ENCODE measurements around the gene PPIG.
"Not testable (repeated sequence)": the region's sequence is repeated elsewhere in the genome, so short reads cannot be mapped to it uniquely, and the experiment has no call there.

Gene PPIG

DNA sequence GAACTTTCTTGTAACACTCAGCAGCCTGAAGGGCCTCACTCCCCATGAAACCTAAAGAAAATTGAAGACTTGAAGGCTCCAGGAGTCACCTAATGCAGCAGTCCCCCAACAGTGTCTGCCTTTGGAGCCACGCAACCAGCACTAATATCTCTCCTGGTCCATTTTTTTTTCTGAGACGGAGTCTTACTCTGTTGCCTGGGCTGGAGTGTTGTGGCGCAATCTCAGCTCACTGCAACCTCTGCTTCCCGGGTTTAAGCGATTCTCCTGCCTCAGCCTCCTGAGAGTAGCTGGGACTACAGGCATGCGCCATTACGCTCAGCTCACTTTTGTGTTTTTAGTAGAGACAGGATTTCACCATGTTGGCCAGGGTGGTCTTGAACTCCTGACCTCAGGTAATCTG lies 12.4 kb downstream of the PPIG start:
- not testable (repeated sequence) for DNase-seq (ENCODE audit: low spot score)

DNA sequence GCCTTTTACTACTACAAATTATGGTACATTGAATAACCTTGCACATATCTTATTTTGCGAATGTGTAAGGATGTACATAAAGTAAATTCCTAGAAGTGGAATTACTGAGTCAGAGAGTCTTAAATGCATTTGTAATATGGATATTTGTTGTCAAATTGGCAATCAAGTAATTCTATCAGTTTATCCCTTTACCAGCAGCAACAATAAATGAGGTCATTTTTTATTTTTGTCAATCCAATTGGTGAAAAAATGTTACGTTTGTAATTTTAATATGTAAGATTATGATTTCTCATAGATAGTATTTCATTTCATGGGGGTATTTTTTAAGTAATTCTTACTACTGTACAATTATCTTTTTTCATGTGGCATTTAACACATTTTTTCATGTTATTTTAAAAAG lies 14.8 kb downstream of the PPIG start:
- no peak for DNase-seq (ENCODE audit: low spot score)

DNA sequence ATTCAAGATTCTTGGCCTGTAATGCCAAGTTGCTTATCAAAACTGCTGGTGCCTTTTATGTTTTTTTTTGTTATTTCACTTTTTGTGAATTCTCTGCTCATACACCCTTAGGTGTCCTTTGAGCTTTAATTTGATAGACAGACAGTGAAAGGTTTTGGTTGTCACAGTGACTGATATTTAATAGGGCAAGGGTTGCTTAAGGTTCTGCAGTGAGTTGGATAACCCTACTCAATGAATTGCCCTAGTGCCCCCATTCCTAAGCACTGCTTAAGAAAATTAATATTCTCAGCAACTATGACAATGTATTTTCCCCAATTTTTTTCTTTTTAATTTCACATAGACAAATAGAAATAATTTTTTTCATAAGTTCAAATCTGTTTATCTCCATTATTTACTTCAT lies 15.4 kb downstream of the PPIG start:
- DNase-seq (ENCODE audit: low spot score) = no peak

DNA sequence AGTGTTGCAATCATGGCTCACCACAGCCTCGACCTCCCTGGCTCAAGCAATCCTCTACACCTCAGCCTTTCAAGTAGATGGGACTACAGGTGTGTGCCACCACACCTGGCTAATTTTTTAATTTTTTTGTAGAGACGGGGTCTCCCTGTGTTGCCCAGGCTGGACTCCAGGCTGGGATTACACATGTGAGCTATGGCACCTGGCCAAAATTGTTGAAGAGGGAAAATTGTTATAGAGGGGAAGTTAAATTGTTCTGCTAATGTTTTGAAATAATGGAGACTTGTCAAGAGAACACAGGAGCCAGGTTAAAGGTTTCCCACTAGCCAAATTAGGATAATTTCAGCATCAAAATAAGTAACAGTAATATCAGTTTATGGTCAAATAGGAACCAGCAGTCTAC lies 25.1 kb downstream of the PPIG start:
- no peak for DNase-seq (ENCODE audit: low spot score)

DNA sequence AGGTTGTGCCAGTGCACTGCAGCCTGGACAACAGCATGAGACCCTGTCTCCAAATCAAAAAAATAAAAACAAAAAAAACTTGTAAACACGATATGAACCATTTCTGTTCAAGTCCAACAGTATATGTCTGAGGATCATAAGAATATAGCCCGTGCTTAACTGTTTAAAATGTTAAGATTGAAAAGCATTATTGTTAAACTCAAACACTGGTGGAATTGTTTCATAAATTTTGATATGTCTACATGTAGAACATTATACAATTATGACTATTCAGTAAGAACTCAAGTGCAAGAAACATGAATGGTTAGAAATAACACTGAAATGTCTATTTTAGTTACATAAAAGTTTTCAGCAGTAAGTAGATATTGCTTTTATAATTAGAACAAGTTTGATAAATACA lies 29.7 kb downstream of the PPIG start:
- no peak for DNase-seq (ENCODE audit: low spot score)

DNA sequence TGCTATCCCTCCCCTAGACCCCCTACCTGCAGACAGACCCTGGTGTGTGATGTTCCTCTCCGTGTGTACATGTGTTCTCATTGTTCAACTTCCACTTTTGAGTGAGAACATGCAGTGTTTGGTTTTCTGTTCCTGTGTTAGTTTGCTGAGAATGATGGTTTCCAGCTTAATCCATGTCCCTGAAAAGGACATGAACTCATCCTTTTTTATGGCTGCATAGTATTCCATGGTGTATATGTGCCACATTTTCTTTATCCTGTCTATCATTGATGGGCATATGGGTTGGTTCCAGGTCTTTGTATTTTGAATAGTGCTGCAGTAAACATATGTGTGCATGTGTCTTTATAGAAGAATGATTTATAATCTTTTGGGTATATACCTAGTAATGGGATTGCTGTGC lies 31.8 kb downstream of the PPIG start:
- DNase-seq (ENCODE audit: low spot score) = not testable (repeated sequence)

DNA sequence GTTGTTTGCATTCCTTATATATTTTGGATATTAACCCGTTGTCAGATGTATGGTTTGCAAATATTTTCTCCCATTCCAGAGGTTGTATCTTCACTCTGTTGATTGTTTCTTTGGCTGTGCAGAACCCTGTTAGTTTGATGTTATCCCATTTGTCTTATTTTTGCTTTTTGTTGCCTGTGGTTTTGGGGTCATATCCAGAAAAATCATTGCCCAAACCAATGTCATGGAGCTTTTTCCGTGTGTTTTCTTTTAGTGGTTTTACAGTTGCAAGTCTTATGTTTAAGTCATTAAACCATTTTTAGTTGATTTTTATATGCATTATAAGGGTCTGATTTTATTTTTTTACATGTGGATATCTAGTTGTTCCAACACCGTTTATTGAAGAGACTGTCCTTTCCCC lies 35.8 kb downstream of the PPIG start:
- no peak for DNase-seq (ENCODE audit: low spot score)

DNA sequence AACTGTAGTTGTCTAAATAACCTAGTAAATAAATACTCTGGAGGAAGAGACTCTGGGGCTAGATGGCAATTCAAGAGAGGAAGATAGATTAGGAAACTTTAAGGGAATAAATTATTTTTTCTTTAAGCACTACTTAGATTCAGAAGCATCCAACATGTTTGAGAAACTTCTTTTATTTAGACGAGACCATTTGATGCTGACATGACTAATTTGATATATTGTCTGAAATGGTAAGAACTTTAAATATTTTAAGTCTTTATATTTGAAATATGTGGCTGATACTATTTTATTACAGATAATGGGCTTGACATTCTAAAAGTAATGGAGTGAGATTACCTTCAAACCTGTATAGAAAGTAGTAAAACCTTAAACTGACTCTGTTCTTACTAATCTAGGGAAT lies 36.4 kb downstream of the PPIG start:
- no peak for DNase-seq (ENCODE audit: low spot score)

DNA sequence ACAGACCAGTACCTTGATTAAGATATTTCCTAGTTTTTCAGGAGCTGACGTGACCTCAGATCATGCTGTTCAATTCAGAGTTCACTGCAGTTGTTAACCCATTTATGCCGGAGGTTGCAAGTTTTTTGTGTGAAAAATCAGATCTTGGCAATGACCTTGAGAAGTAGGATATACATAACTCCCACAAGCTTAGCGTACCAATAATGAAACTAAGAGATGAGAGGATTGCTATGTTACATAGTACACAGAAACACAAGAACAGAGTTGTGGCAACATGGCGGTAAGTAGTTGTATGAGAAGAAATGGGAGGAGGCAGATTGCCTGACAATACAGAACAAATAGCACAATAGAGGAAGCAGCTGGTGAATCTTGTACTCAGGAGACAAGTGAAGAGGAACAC lies 39.1 kb downstream of the PPIG start:
- no peak for DNase-seq (ENCODE audit: low spot score)

DNA sequence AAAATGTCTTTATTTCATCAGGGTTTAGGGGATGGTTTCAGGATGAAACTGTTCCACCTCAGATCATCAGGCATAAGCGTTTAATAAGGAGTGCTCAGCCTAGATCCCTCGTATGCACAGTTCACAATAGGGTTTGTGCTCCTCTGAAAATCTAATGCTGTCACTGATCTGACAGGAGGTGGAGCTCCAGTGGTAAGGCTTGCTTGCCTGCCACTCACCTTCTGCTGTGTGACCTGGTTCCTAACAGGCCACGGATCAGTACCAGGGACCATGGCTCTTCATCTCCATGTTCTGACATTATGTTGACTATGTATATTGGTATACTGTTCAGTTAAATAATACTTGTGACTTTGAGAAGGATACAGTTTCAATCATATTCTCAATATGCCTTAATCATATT lies 41.6 kb downstream of the PPIG start:
- DNase-seq (ENCODE audit: low spot score) = no peak

DNA sequence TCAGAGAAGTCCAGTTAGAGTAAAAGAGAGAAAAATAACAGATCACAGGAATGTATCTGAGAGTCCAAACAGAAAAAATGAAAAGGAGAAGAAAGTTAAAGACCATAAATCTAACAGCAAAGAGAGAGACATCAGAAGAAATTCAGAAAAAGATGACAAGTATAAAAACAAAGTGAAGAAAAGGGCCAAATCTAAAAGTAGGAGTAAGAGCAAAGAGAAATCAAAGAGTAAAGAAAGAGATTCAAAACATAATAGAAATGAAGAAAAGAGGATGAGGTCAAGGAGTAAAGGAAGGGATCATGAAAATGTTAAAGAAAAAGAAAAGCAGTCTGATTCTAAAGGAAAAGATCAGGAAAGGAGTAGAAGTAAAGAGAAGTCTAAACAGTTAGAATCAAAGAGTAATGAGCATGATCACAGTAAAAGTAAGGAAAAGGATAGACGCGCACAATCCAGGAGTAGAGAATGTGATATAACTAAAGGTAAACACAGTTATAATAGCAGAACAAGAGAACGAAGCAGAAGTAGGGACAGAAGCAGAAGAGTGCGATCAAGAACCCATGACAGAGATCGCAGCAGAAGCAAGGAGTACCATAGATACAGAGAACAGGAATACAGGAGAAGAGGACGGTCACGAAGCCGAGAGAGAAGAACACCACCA lies 52.4 kb downstream of the PPIG start:
- DNase-seq (ENCODE audit: low spot score) = no peak

DNA sequence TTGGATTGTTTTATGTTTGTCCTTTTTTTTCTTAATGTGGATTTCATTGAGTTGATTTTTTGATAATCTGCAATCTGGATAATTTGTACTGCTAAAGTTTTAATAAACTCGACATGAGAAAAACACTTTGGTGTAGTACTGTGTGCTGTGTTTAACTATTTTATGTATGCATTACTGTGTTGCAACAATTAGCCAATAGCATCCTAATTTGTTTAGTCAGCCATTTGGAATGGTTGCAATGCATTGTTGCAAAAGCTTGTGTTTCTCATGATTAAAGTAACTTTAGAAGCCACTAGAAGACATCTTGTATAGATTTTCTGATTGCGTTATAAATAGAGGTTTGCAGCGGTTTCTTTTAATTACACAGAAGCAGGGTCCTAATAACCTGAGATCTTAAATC lies 53.5 kb downstream of the PPIG start:
- no peak for DNase-seq (ENCODE audit: low spot score)

DNA sequence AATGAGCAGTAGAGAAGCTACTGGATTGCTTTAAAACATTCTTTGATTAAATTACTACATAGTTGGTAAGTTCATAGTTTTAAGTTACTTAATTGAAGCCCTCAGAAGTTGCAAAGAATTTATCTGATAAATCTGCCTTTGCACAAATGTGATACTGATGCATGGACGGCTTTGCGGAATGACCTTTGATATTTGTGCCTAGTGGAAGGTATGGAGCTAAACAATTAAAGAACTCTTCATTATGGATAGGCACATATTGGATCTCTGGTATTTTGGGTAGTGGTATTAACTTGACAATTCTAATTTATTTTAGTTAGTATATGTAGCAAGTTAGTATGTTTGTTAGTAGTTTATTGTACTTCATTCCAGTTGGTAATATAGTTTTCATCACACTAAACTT lies 56.0 kb downstream of the PPIG start:
- DNase-seq (ENCODE audit: low spot score) = no peak

DNA sequence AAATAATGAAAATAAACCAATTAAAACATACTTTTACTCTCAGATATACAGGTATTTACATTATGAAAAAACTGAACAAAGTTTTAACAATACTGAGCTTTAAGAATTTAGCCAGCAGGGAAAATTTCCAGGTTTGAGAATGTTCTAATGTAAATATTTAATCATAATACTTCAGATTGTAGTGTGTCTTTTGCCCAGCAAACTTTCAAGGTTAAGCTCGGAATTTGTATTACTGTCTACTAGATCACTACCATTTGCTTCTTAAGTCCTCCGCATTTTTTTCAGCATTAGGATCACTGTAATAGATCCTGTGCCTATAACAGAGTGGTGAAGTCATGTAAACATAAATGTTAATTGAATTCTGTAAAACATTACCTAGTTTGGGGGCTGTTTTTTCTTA lies 57.3 kb downstream of the PPIG start:
- no peak for DNase-seq (ENCODE audit: low spot score)

DNA sequence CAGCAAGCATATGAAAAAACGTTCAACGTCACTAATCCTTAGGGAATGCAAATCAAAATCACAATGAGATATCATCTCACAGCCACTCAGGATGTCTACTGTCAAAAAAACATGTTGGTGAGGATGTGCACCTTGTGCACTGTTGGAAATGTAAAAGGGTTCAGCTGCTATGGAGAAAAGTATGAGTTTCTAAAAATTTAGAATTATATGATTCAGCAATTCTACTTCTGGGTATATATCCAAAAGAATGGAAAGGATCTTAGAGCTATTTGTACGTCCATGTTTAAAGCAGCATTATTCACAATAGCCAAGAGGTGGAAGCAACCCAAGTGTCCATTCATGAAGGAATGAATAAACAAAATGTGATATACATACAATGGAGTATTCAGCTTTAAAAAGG lies 60.0 kb downstream of the PPIG start:
- no peak for DNase-seq (ENCODE audit: low spot score)

DNA sequence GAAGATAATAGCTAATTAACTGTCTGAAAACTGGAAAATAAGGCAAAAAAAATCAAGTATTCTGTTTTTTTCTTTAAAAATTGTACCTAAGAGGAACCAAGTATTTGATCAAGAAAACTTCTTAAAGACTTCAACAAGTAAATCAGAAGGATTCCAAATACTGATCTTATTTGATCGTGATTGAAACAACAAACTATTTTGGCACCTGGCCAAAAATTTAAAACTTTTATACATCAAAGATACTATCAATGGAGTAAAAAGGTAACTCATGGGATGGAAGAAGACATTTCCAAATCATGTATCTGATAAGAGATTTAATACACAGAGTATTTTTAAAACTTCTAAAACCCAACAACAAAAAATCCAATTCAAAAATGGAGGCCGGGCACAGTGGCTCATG lies 63.3 kb downstream of the PPIG start:
- DNase-seq (ENCODE audit: low spot score) = no peak

DNA sequence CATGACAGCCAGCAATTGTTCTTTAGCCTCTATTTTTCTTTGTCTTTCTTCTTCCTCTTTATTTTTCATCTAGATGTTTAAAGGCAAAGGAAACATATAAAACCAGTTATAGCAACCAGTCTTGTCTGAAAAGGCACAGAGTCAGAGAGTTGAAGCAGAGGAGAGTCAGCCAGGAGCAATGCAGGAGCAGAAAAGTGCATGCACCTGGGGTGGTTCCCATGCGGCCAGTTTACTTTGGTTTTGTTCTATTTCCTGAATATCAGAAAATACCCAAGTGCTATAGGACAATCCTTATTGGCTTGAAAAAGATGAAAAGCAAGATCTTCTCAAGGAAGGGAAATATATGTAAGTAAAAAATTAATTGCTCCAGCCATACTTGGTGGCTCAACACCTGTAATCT lies 65.1 kb downstream of the PPIG start:
- no peak for DNase-seq (ENCODE audit: low spot score)

DNA sequence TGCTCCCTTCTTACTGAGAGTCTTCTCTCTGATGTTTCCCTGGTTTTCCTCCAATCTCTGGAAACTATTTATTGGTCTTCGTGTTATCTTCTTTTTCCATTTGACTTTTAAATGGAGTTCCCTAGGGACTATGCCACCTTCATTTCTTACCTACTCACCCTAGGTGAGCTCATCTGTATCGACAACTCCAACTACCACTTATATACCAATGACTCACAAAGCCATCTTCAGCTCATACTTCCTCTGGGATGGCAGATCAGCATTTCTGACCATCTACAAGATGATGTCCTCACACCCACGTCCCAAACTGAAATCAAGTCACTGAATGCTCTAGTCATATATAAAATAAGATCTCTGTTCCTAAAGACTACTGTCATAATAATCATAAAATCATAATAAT lies 69.5 kb downstream of the PPIG start:
- DNase-seq (ENCODE audit: low spot score) = no peak

DNA sequence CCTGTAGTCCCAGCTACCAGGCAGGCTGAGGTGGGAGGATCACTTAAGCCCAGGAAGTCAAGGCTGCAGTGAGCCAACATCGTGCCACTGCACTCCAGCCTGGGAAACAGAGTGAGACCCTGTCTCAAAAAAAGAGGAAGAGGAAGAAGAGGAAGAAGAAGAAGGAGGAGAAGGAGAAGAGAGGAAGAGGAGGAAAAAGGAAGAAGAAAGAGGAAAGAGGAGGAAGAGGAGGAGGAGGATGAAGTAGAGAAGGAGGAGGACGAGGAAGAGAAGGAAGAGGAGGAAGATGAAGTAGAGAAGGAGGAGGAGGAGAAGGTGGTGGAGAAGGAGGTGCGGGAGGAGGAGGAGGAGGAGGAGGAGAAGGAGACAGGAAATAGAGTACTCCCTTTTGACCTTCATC lies 72.0 kb downstream of the PPIG start:
- DNase-seq (ENCODE audit: low spot score) = no peak

DNA sequence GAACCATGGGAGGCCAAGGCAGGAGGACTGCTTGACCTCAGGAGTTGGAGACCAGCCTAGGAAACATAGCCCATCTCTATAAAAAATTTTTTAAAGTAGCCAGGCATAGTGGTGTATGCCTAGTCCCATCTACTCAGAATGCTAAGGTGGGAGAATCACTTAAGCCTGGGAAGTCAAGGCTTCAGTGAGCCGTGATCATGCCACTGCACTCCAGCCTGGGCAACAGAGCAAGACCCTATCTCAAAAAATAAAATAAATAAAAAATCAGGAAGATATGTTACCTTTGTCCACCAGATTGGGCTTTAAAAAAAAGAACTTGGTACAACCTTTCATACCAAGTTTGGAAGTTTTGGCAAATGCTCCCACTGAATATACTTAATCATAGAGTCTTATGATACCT lies 74.7 kb downstream of the PPIG start:
- no peak for DNase-seq (ENCODE audit: low spot score)

DNA sequence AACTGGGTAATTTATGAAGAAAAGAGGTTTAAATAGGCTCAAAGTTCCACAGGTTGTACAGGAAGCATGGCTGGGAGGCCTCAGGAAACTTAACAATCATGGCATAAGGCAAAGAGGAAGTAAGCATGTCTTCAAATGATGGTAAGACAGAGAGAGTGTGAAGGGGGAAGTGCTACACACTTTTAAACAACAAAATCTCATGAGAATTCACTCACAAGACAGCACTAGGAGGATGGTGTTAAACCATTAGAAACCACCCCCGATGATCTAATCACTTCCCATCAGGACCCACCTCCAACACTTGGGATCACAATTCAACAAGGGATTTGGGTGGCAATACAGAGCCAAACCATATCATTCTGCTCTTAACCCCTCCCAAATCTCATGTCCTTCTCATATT lies 75.2 kb downstream of the PPIG start:
- no peak for DNase-seq (ENCODE audit: low spot score)

DNA sequence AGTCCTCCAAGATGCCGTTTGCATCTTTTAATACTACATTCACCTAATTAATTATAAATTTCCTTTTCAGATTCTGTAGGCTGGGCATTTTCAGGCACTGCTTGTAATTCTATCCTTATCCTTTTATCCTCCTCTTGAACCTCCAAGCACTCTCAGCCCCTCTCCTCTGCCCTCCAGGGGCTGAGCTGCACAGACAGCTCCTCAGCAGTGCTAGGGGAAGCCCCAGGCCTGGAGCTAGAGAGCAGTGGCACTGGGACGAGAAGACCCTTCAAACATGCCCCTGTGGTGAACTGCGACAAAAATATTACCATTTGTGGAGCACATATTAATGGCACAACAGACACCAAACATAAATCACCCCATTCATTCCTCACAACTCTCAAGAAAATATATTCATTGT lies 77.1 kb downstream of the PPIG start:
- no peak for DNase-seq (ENCODE audit: low spot score)

DNA sequence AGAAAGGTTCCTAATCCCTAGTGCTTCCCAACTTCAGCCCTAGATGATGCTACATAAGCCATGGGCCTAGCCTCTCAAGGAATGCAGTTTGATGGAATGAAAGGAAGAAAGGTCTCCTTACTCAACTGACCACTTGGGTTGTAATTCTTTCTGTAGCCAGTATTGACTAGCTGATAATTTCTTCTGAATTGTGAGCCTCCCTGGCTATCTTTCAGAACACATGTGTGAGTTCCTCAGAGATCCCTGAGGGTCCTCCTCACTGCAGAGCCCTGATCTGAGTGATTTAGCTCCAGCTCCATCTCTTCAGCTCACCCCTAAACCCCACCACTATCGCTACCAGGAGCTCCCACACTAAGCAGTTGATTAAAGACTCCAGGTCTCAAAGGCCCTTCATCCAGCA lies 78.6 kb downstream of the PPIG start:
- DNase-seq (ENCODE audit: low spot score) = no peak

DNA sequence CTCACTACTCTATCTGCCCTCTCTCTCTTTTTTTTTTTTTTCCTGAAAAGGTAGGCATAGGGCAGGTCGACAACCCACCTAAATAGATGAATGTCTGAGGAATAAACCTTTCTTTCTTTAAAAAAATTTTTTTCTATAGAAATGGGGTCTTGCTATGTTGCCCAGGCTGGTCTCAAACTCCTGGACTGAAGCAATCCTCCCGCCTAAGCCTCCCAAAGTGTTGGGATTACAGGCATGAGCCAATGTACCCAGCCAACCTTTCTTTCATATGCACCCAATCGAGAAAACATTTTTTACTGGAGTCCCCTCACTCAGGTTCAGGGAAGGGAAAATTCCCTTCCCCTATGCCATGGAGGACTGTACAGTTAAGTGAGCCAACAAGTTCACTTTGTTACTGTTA lies 79.1 kb downstream of the PPIG start:
- DNase-seq (ENCODE audit: low spot score) = no peak

DNA sequence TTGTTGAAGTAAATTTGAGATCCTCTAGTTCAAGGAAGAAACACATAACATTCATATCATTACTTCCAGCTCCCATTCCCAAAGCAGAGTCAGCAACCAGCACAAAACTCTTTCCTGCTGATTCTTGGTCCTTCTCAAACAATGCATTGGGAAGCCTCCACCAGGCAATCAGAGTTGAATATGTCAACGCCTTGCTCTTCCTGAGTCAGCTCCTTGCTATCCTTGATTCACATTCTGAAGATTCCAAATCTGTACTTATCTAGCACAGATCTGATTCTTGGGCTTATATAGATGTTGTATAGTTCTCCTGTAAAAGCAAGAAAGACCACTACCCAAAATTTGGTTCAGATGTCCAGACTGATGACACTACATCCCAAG lies 80.4 kb downstream of the PPIG start:
- DNase-seq (ENCODE audit: low spot score) = no peak

All from CD4-positive, alpha-beta T cell treated with Interleukin-2 at 100 ng/mL for 4 hours (primary cell).